Activated T-helper 2 cell treated with anti-CD3 and anti-CD28 coated beads, Interferon-gamma antibody, Interleukin-2, Interleukin-4, amounts not matched to agents 10 μg/mL and 5 μg/mL and 100 μg/mL, durations not matched to agents 14 hours and 24 hours and 36 hours (primary cell): ENCODE results near the gene MMP25. TPM values are rescaled to one million over a fixed set of nuclear protein-coding genes. Genes with fewer than 3 reads are reported as not detected.

ENCODE experiments used
- DNase-seq: peaks from one replicate; pipeline ENCODE4 v3.0.0; 2021; ENCODE audit warnings: low spot score
- H3K27ac Mint-ChIP-seq: one replicate; pipeline ENCODE4 v1.8.0; 2021; ENCODE audit warnings: mixed read lengths
- H3K27me3 Mint-ChIP-seq: one replicate; pipeline ENCODE4 v1.8.0; 2021; ENCODE audit warnings: low read depth, mixed read lengths
- H3K36me3 Mint-ChIP-seq: one replicate; pipeline ENCODE4 v1.8.0; 2021; ENCODE audit warnings: low read depth, mixed read lengths
- H3K4me1 Mint-ChIP-seq: one replicate; pipeline ENCODE4 v1.8.0; 2021; ENCODE audit warnings: low read depth, mixed read lengths
- H3K4me3 Mint-ChIP-seq: one replicate; pipeline ENCODE4 v1.8.0; 2021; ENCODE audit warnings: low read depth, mild to moderate bottlenecking, moderate library complexity, mixed read lengths
- H3K9me3 Mint-ChIP-seq: one replicate; pipeline ENCODE4 v1.8.0; 2021; ENCODE audit warnings: mixed read lengths
- intact Hi-C: fragments of 100-400 bp; cut with micrococcal nuclease; formaldehyde crosslinking; loops from one replicate; pipeline ENCODE4 v1.15.1; 2023
- total RNA-seq: library from RNA; stranded (reverse); gene quantifications from 2 replicates; pipeline ENCODE4 v1.2.3, GENCODE V29; 2022

MMP25 gene
- 7.7 TPM in 2 replicates for total RNA-seq

- Mint-ChIP-seq H3K27ac (peak within 1 kb of the TSS; percentile 58), H3K4me1 (peaks cover 33% of the 10 kb centered on the region), H3K9me3 (no peaks in the 10 kb centered on the region), H3K27me3 (peaks cover 23% of the 10 kb centered on the region), H3K36me3 (peaks cover 5% of the 10 kb centered on the region), H3K4me3 (peak within 1 kb of the TSS; percentile 81)
- intact Hi-C loops: loop anchor here (2.0 to 5.0 kb wide), 2 partner anchors 15 to 121 kb away; no protein-coding TSS in a partner anchor
- DNase-seq: no peak
These were observed at the start of gene MMP25 for GRCh38 chr16:3045758-3046640. Gene MMP25 (plus strand): TSS chr16:3046561. CDS start chr16:3046918, 357 bp downstream.

- Mint-ChIP-seq H3K36me3 (no peaks in the 10 kb centered on the region), H3K27ac (no peak overlapping the region), H3K9me3 (no peaks in the 10 kb centered on the region), H3K27me3 (peaks cover 2% of the 10 kb centered on the region), H3K4me3 (no peak overlapping the region), H3K4me1 (peaks cover 2% of the 10 kb centered on the region)
- intact Hi-C loops: no loop called here
- DNase-seq: no peak
These were observed 46.4 kb upstream of the MMP25 start for GRCh38 chr16:2999929-3000328.

- intact Hi-C loops: no loop called here
- peaks cover 3% of the 10 kb centered on the region for H3K4me1 Mint-ChIP-seq
These were observed 45.8 kb upstream of the MMP25 start for GRCh38 chr16:3000540-3000939.

GRCh38 chr16:3001316-3001715 is 45.0 kb upstream of the MMP25 start:
- H3K9me3 Mint-ChIP-seq: no peaks in the 10 kb centered on the region
- peaks cover 2% of the 10 kb centered on the region for H3K27me3 Mint-ChIP-seq
- no peak overlapping the region for H3K4me3 Mint-ChIP-seq
- H3K27ac Mint-ChIP-seq: no peak overlapping the region
- no peaks in the 10 kb centered on the region for H3K36me3 Mint-ChIP-seq
- intact Hi-C loops: no loop called here
- no peak for DNase-seq
- peaks cover 3% of the 10 kb centered on the region for H3K4me1 Mint-ChIP-seq

More at GRCh38 chr16:3000540-3000939, 45.8 kb upstream of the MMP25 start:
- Mint-ChIP-seq H3K9me3 (no peaks in the 10 kb centered on the region), H3K4me3 (no peak overlapping the region), H3K27ac (no peak overlapping the region), H3K27me3 (peaks cover 2% of the 10 kb centered on the region), H3K36me3 (no peaks in the 10 kb centered on the region)
- DNase-seq: no peak

- Mint-ChIP-seq H3K27ac (no peak overlapping the region), H3K4me1 (peaks cover 25% of the 10 kb centered on the region), H3K4me3 (peak overlapping the region; percentile 71), H3K27me3 (peaks cover 4% of the 10 kb centered on the region), H3K36me3 (no peaks in the 10 kb centered on the region), H3K9me3 (no peaks in the 10 kb centered on the region)
- intact Hi-C loops: loop anchor here (1.0 kb wide), 1 partner anchor 17 kb away; the partner anchor contains the start of gene TNFRSF12A
- peak; percentile 99 for DNase-seq
These were observed 42.6 kb upstream of the MMP25 start for GRCh38 chr16:3003582-3004270.

GRCh38 chr16:3004319-3004718 is 42.0 kb upstream of the MMP25 start:
- no peak overlapping the region for H3K4me3 Mint-ChIP-seq
- peaks cover 26% of the 10 kb centered on the region for H3K4me1 Mint-ChIP-seq
- no peaks in the 10 kb centered on the region for H3K9me3 Mint-ChIP-seq
- H3K27me3 Mint-ChIP-seq: peaks cover 4% of the 10 kb centered on the region
- intact Hi-C loops: no loop called here
- no peak for DNase-seq
- H3K27ac Mint-ChIP-seq: no peak overlapping the region
- H3K36me3 Mint-ChIP-seq: no peaks in the 10 kb centered on the region

GRCh38 chr16:3004781-3005284 is 41.5 kb upstream of the MMP25 start:
- DNase-seq: no peak
- no peaks in the 10 kb centered on the region for H3K36me3 Mint-ChIP-seq
- intact Hi-C loops: no loop called here
- H3K4me1 Mint-ChIP-seq: peaks cover 26% of the 10 kb centered on the region
- H3K9me3 Mint-ChIP-seq: no peaks in the 10 kb centered on the region
- peak overlapping the region; percentile 74 for H3K4me3 Mint-ChIP-seq
- H3K27me3 Mint-ChIP-seq: peaks cover 4% of the 10 kb centered on the region
- no peak overlapping the region for H3K27ac Mint-ChIP-seq

- intact Hi-C loops: no loop called here
- Mint-ChIP-seq H3K27ac (no peak overlapping the region), H3K4me1 (peaks cover 26% of the 10 kb centered on the region)
These were observed 39.1 kb upstream of the MMP25 start for GRCh38 chr16:3007059-3007956.

GRCh38 chr16:3007957-3008689 is 38.2 kb upstream of the MMP25 start:
- Mint-ChIP-seq H3K9me3 (no peaks in the 10 kb centered on the region), H3K27ac (no peak overlapping the region), H3K27me3 (peaks cover 6% of the 10 kb centered on the region), H3K4me3 (peak overlapping the region; percentile 45), H3K36me3 (no peaks in the 10 kb centered on the region), H3K4me1 (peaks cover 26% of the 10 kb centered on the region)
- no peak for DNase-seq
- intact Hi-C loops: no loop called here

More at GRCh38 chr16:3007059-3007956, 39.1 kb upstream of the MMP25 start:
- no peak for DNase-seq
- Mint-ChIP-seq H3K4me3 (no peak overlapping the region), H3K9me3 (no peaks in the 10 kb centered on the region), H3K27me3 (peaks cover 4% of the 10 kb centered on the region), H3K36me3 (no peaks in the 10 kb centered on the region)

GRCh38 chr16:3008690-3009037 is 37.7 kb upstream of the MMP25 start:
- Mint-ChIP-seq H3K4me3 (no peak overlapping the region), H3K36me3 (no peaks in the 10 kb centered on the region), H3K27ac (no peak overlapping the region), H3K4me1 (peaks cover 26% of the 10 kb centered on the region), H3K9me3 (no peaks in the 10 kb centered on the region), H3K27me3 (peaks cover 6% of the 10 kb centered on the region)
- intact Hi-C loops: no loop called here
- no peak for DNase-seq

GRCh38 chr16:3009568-3010390 is 36.6 kb upstream of the MMP25 start:
- H3K27ac Mint-ChIP-seq: no peak overlapping the region
- H3K36me3 Mint-ChIP-seq: no peaks in the 10 kb centered on the region
- no peak overlapping the region for H3K4me3 Mint-ChIP-seq
- peaks cover 25% of the 10 kb centered on the region for H3K4me1 Mint-ChIP-seq
- DNase-seq: no peak
- H3K9me3 Mint-ChIP-seq: no peaks in the 10 kb centered on the region
- H3K27me3 Mint-ChIP-seq: peaks cover 11% of the 10 kb centered on the region
- intact Hi-C loops: no loop called here
